SK-N-DZ (cell line): ENCODE data around the gene SRSF3.
"Not testable (repeated sequence)": the region's sequence is repeated elsewhere in the genome, so short reads cannot be mapped to it uniquely, and the experiment has no call there.

Experiments
- DNase-seq: peaks from one replicate; pipeline ENCODE4 v3.0.0-alpha.2; 2015; ENCODE audit warnings: low spot score

Gene SRSF3

GRCh38 chr6:36574679-36575078 lies 19.5 kb upstream of the SRSF3 start:
- no peak for DNase-seq

DNA sequence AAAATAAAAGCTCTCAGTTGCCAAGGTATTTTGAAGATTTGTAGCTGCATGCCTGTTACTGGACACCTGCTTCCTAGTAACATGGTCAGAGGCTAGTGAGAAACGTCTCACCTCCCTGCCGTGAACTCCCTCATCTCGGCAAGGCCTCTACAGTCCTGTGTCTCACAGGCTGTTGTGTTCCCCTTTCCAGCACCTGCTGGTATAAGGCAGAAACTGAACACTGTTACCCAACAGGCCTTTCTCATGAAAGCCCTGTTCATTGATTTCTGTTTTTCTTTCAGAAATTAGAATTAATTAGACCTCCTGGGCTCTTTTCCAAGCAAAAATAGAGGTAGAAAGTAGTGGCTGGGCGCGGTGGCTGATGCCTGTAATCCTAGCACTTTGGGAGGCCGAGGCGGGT lies 17.6 kb upstream of the SRSF3 start:
- DNase-seq: no peak

GRCh38 chr6:36577301-36577700 lies 16.9 kb upstream of the SRSF3 start:
- no peak for DNase-seq

DNA sequence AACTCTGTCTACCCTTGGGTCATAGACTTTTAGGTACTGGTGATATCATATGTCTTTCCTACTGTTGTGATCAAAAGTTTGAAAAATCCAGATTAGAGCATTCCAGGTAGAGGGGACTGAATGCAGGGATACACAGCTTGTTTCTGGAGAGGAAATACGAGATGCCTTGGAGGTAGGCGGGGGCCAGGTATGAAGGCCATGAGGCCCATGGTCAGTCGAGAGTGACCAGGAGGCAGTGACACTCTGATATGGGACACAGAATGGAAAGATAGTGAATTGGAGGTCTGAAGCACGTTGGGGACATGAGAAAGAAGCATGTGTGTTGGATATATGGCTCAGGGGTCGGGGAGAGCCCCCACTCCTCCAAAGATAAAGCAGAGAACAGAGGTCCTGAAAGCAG lies 16.1 kb upstream of the SRSF3 start:
- no peak for DNase-seq

- no peak for DNase-seq
Measured at GRCh38 chr6:36578431-36578830, 15.7 kb upstream of the SRSF3 start.

DNA sequence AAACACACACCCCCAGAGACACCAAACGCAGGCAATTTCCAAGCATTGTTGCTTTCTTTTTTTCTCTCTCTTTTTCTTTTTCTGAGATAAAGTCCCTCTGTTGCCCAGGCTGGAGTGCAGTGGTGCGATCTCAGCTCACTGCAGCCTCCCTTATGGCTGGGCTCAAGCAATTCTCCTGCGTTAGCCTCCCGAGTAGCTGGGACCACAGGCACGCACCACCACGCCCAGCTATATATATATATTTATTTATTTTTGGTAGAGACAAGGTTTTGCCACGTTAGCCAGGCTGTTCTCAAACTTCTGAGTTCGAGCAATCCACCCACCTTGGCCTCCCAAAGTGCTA lies 14.0 kb upstream of the SRSF3 start:
- no peak for DNase-seq

DNA sequence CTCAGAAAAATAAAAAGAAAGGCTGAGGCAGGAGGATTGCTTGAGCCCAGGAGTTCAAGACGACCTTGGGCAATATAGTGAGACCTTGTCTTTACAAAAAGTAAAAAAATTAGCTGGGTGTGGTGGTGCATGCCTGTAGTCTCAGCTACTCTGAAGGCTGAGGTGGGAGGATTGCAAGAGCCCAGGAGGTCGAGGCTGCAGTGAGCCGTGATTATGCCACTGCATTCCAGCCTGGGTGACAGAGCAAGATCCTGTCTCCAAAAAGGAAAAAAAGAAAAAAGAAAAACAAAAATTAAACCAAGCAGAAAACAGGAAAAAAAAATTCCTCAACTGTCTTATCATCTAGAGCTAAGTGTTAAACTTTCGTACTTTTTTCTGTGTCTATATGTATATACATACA lies 12.4 kb upstream of the SRSF3 start:
- DNase-seq: no peak

DNA sequence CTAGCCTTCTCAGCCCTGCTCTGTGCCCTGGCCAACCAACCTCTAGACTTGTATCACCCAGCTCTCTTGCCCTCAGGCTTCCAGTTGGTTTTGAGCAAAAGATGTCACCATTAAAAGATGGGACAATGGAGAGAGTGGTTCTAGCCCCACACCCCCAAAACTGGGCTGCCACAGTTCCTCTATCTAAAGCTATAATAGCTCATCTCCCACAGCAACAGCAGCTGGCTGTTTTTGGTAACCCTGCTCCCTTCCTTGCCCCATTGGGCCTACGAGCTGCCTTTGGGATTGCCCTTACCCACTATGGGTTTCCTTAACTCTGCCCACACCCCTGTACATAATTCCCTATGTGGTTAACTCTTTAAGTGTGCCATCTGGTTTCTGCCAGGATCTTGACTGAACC lies 7.6 kb upstream of the SRSF3 start:
- DNase-seq: no peak

- DNase-seq: not testable (repeated sequence)
Measured at GRCh38 chr6:36589025-36589400, 5.1 kb upstream of the SRSF3 start.

DNA sequence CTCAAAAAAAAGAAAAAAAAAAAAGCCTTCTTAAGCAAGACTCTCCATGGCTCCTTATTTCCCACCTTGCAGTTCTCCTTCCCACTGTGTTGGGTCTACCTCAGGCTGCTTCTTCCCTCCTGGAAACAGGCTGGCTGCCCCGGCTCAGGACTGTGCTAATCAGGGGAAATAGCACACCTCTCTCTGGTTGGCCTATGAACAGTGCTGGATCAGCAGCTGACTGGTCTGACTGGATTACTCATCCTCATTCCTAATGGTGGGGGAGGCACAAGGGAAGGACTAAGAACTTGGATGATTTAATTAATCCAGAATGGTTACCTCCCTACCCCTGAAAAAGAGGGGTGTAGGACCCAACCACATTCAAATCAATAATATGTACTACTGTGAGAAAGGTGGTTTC lies 3.9 kb upstream of the SRSF3 start:
- no peak for DNase-seq

DNA sequence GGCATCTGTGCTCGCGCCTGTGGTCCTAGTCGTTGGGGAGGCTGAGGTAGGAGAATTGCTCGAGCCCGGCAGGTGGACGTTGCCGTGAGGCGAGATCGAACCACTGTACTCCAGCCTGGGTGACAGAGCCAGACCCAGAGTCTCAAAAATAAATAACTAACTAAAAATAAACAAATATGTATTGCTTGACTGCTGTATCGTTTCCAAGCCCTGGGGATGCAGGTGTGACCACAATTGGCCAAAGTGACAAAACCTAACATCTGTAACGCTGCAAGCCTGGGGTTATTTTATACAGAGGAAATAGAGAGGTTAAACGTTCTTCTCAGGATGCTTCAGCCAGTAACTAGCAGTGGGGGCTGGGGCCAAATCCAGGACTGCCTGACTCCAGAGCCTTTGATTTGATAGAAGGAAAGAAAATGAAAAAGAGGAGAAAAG lies 1.9 kb upstream of the SRSF3 start:
- DNase-seq: no peak

- DNase-seq: no peak
Measured at GRCh38 chr6:36593569-36594028, 563 bp upstream of the SRSF3 start.

- no peak for DNase-seq
Measured at GRCh38 chr6:36594816-36595643, 868 bp downstream of the SRSF3 start.

- DNase-seq: no peak
Measured at GRCh38 chr6:36596356-36596755, 2.2 kb downstream of the SRSF3 start.

DNA sequence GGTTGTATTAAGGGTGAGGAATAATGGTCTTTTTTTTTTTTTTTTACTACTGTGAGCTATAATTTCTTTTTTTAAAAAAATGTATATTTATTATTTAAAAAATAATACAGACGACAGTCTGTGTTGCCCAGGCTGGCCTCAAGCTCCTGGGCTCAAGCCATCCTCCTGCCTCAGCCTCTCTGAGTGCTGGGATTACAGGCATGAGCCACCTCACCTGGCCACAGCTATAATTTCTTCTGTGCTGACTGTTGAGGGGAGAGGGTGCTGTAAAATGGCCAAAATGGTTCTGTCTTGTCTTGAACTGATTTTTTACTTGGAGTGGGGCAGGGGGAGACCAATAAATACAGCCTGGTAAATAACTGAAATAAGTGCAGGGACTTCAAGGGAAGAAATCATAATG lies 3.6 kb downstream of the SRSF3 start:
- DNase-seq: no peak

GRCh38 chr6:36598326-36598725 lies 4.2 kb downstream of the SRSF3 start:
- no peak for DNase-seq

- no peak for DNase-seq
Measured at GRCh38 chr6:36598739-36599318, 4.7 kb downstream of the SRSF3 start.

DNA sequence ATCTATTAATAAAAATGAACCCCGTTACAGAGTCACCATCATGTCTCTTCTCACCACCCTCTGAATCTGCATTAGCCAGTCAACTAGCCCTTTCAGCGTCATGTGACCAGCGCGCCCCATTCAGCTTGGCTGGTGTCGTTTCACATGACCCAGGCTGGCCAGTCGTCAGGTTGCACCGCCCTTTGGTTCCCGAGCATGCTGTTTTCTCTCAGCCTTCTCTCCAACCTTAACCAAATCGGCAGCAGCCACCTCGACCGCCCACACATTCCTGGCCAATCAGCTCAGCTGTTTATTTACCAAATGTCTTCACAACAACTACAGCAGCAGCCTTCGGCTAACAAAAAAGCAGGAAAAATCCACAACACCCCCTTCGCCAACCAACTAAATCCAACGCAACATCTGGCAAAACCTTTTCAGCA lies 5.6 kb downstream of the SRSF3 start:
- DNase-seq: no peak

DNA sequence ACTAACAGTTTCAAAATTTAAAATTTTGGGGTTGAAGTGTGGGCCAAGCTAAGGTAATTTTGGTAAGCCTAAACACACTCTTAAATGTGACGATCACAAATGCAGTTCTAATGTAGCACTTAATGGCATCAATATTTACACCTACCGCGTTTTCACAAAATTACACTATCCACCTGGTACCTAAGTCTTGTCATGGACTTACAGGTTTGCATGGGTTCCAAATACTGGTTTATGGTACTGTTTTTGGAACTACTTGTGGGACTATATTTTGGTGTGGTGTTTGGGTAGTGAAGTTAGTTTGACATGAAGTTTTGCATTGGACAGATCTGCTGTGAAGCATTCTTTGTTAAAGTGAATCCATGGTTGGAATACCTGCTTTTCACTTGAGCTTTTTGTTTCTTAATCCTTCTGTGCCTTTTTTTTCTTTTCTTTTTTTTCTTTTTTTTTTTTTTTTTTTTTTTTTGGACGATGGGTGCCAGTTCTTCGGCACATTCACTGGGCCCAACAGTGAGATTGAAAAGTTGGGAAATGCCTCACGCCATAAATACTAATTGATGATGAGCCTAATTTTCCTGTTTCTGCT lies 6.5 kb downstream of the SRSF3 start:
- DNase-seq: no peak

GRCh38 chr6:36601818-36602217 lies 7.7 kb downstream of the SRSF3 start:
- DNase-seq: not testable (repeated sequence)

GRCh38 chr6:36603222-36604089 lies 9.3 kb downstream of the SRSF3 start:
- DNase-seq: no peak
